ENCODE measurements around the gene OTOG.

OTOG gene

DNA sequence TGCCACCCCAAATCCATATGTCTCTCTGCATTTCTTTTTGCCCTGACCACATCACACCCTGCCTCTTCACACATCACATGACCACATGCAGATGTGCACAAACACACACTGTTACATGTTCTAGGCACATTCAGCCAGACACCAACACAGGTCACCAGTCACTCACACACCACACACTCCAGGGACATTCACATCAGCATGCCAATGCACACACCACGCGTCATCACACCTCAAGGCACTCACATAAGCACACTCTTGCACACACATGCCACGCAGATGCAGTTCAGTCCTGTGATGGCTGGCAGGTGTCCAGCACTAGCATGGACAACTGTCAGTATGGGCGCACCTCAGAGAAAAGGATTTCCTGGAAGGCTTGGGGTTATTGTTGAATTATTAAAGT is 95.3 kb downstream of the OTOG start:
- Histone ChIP-seq H3K9me2 (replicated peaks; ENCODE audit: control insufficient read depth, low read length) (no peaks in the 10 kb centered on the region), H3K79me2 (ENCODE audit: control insufficient read depth, low read length) (no peaks in the 10 kb centered on the region), H3K4me2 (ENCODE audit: low read length) (no peak overlapping the region), H3K27me3 (ENCODE audit: control insufficient read depth, low read length) (no peaks in the 10 kb centered on the region), H4K20me1 (ENCODE audit: control insufficient read depth, insufficient read depth, low read depth, low read length) (no peaks in the 10 kb centered on the region), H3K4me1 (ENCODE audit: control insufficient read depth, low read length) (no peaks in the 10 kb centered on the region), H3K36me3 (ENCODE audit: control insufficient read depth, low read length) (no peaks in the 10 kb centered on the region), H3K27ac (ENCODE audit: low read depth, low read length) (no peak overlapping the region), H3K4me3 (ENCODE audit: low read length) (no peak overlapping the region), H3K9me3 (ENCODE audit: control insufficient read depth, insufficient read depth, low read length) (no peaks in the 10 kb centered on the region), H3F3A (ENCODE audit: control insufficient read depth, insufficient read depth) (no peaks in the 10 kb centered on the region)
- TF ChIP-seq EZH2phosphoT487 (IDR thresholded peaks at IDR 0.05; ENCODE audit: borderline replicate concordance, low read length) (no peak), CTCF (IDR thresholded peaks at IDR 0.05; ENCODE audit: low read depth, low read length, poor library complexity, severe bottlenecking) (no peak)

DNA sequence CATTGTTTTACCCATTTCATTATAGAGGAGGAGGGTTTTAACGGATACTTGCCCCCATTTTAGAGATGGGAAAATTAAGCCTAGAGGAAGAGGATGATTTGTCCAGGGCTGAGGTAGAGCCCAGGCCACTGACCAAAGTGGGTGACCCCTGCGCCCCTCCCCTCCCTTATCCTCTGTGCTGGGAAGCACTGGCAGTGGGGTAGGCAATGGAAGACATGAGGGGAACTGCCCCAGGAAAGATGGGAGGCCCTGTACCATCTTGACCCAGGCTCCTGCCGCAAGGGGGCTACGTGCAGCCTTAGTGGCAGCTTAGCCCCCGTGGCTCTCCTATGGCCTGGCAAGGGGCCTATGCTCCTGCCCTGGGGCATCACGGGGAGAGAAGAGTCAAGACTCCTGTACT is 95.9 kb downstream of the OTOG start:
- Histone ChIP-seq H3K27ac (ENCODE audit: low read depth, low read length) (no peak overlapping the region), H3K36me3 (ENCODE audit: control insufficient read depth, low read length) (no peaks in the 10 kb centered on the region), H3K4me3 (ENCODE audit: low read length) (no peak overlapping the region), H4K20me1 (ENCODE audit: control insufficient read depth, insufficient read depth, low read depth, low read length) (no peaks in the 10 kb centered on the region), H3K9me2 (replicated peaks; ENCODE audit: control insufficient read depth, low read length) (no peaks in the 10 kb centered on the region), H3K4me1 (ENCODE audit: control insufficient read depth, low read length) (no peaks in the 10 kb centered on the region), H3K79me2 (ENCODE audit: control insufficient read depth, low read length) (no peaks in the 10 kb centered on the region), H3K27me3 (ENCODE audit: control insufficient read depth, low read length) (no peaks in the 10 kb centered on the region), H3K9me3 (ENCODE audit: control insufficient read depth, insufficient read depth, low read length) (no peaks in the 10 kb centered on the region), H3F3A (ENCODE audit: control insufficient read depth, insufficient read depth) (no peaks in the 10 kb centered on the region), H3K4me2 (ENCODE audit: low read length) (no peak overlapping the region)
- no peak for TF ChIP-seq EZH2phosphoT487 (IDR thresholded peaks at IDR 0.05; ENCODE audit: borderline replicate concordance, low read length)
- TF ChIP-seq CTCF (IDR thresholded peaks at IDR 0.05; ENCODE audit: low read depth, low read length, poor library complexity, severe bottlenecking), result no peak

GRCh38 chr11:17643506-17644405 is 96.7 kb downstream of the OTOG start:
- Histone ChIP-seq H3K4me3 (ENCODE audit: low read length) (no peak overlapping the region), H3K4me1 (ENCODE audit: control insufficient read depth, low read length) (no peaks in the 10 kb centered on the region), H3K4me2 (ENCODE audit: low read length) (no peak overlapping the region), H3K27ac (ENCODE audit: low read depth, low read length) (no peak overlapping the region), H4K20me1 (ENCODE audit: control insufficient read depth, insufficient read depth, low read depth, low read length) (no peaks in the 10 kb centered on the region), H3K79me2 (ENCODE audit: control insufficient read depth, low read length) (no peaks in the 10 kb centered on the region), H3K27me3 (ENCODE audit: control insufficient read depth, low read length) (no peaks in the 10 kb centered on the region), H3F3A (ENCODE audit: control insufficient read depth, insufficient read depth) (no peaks in the 10 kb centered on the region), H3K9me2 (replicated peaks; ENCODE audit: control insufficient read depth, low read length) (no peaks in the 10 kb centered on the region), H3K36me3 (ENCODE audit: control insufficient read depth, low read length) (no peaks in the 10 kb centered on the region), H3K9me3 (ENCODE audit: control insufficient read depth, insufficient read depth, low read length) (no peaks in the 10 kb centered on the region)
- TF ChIP-seq EZH2phosphoT487 (IDR thresholded peaks at IDR 0.05; ENCODE audit: borderline replicate concordance, low read length), result no peak
- TF ChIP-seq CTCF (IDR thresholded peaks at IDR 0.05; ENCODE audit: low read depth, low read length, poor library complexity, severe bottlenecking), result no peak

All from DOHH2 (cell line).